K562 (cell line): ENCODE results near the gene KCTD17. TPM values are rescaled to one million over a fixed set of nuclear protein-coding genes. Genes with fewer than 3 reads are reported as not detected.
A peak's percentile ranks its signal among the peaks of the same experiment; 100 is the strongest.

Experiments
- CBX1 ChIP-seq: sonication (generic); IDR thresholded peaks from 2 replicates; pipeline ENCODE4 v1.6.1; 2016; ENCODE audit warnings: antibody characterized with exemption, low read depth, mild to moderate bottlenecking
- CBX5 ChIP-seq: IDR thresholded peaks from 2 replicates; pipeline ENCODE4 v1.6.1; 2014; ENCODE audit warnings: low read depth, borderline replicate concordance
- CBX8 ChIP-seq: fragments of 200-600 bp; sonication (generic); IDR thresholded peaks from 2 replicates; pipeline ENCODE4 v1.6.1; 2012; ENCODE audit warnings: borderline replicate concordance, mixed run types, low read depth, mild to moderate bottlenecking, moderate library complexity, mixed read lengths, low read length, control low read depth, inconsistent platforms; ENCODE audit not compliant: poor library complexity, severe bottlenecking; ENCODE audit errors: extremely low read depth
- CREB1 ChIP-seq, 2 experiments: sonication (generic) in 1 of 2; formaldehyde crosslinking in 1 of 2; IDR thresholded peaks; 2 replicates each; pipeline versions ENCODE4 v1.6.1 to v1.8.0; 2012 to 2022; ENCODE audit warnings: inconsistent platforms in 1 of 2, mild to moderate bottlenecking in 1 of 2, missing genetic modification reagents in 1 of 2, moderate library complexity in 1 of 2
- CSDE1 ChIP-seq, 2 experiments: fragments of 450-650 bp; IDR thresholded peaks; 2 replicates each; pipeline ENCODE4 v1.6.1; 2016; ENCODE audit warnings: mild to moderate bottlenecking in 1 of 2
- ERF ChIP-seq: fragments of 450-650 bp; formaldehyde crosslinking; IDR thresholded peaks from 2 replicates; pipeline ENCODE4 v1.4.0; 2020; ENCODE audit warnings: mild to moderate bottlenecking, mixed read lengths
- ESRRA ChIP-seq: fragments of 450-650 bp; IDR thresholded peaks from 2 replicates; pipeline ENCODE4 v1.6.1; 2014; ENCODE audit warnings: low read depth, mild to moderate bottlenecking, moderate library complexity, borderline replicate concordance
- FOXA3 ChIP-seq, 2 experiments: fragments of 450-650 bp in 1 of 2; sonication (generic) in 1 of 2; formaldehyde crosslinking; IDR thresholded peaks in 1 of 2; conservative IDR thresholded peaks in 1 of 2; 2 replicates each; pipeline versions ENCODE4 v1.4.0 to v1.8.0; 2020 to 2022; ENCODE audit warnings: mild to moderate bottlenecking in 2 of 2, missing genetic modification reagents in 1 of 2
- FOXP1 ChIP-seq: sonication (generic); formaldehyde crosslinking; IDR thresholded peaks from 2 replicates; pipeline ENCODE4 v1.8.0; 2022; ENCODE audit warnings: mild to moderate bottlenecking, missing genetic modification reagents
- GABPB1 ChIP-seq: sonication (generic); formaldehyde crosslinking; IDR thresholded peaks from 2 replicates; pipeline ENCODE4 v1.8.0; 2022; ENCODE audit warnings: mild to moderate bottlenecking, missing genetic modification reagents
- GABPB2 ChIP-seq: fragments of 250-450 bp; sonication (Bioruptor Pico); conservative IDR thresholded peaks from 2 replicates; pipeline ENCODE4 v1.5.1; 2021; ENCODE audit warnings: mild to moderate bottlenecking
- HDGF ChIP-seq: fragments of 450-650 bp; IDR thresholded peaks from 2 replicates; pipeline ENCODE4 v1.6.1; 2016
- HNRNPLL ChIP-seq: fragments of 200-400 bp; formaldehyde crosslinking; IDR thresholded peaks from 2 replicates; pipeline ENCODE4 v1.6.1; 2017; ENCODE audit warnings: low read length, low read depth, mild to moderate bottlenecking; ENCODE audit not compliant: poor library complexity, severe bottlenecking
- LARP7 ChIP-seq: fragments of 450-650 bp; IDR thresholded peaks from 2 replicates; pipeline ENCODE4 v1.6.1; 2016
- MLLT1 ChIP-seq, 2 experiments: fragments of 450-650 bp; IDR thresholded peaks; 2 replicates each; pipeline ENCODE4 v1.6.1; 2016
- MTA3 ChIP-seq: fragments of 450-650 bp; formaldehyde crosslinking; IDR thresholded peaks from 2 replicates; pipeline ENCODE4 v1.6.1; 2017; ENCODE audit warnings: mild to moderate bottlenecking, borderline replicate concordance
- NR0B1 ChIP-seq: fragments of 450-650 bp; IDR thresholded peaks from one replicate; pipeline ENCODE4 v1.6.1; 2018; ENCODE audit warnings: mild to moderate bottlenecking, moderate library complexity; ENCODE audit not compliant: partially characterized antibody
- RBM14 ChIP-seq: fragments of 200-400 bp; formaldehyde crosslinking; IDR thresholded peaks from 2 replicates; pipeline ENCODE4 v1.6.1; 2018; ENCODE audit warnings: low read depth, mild to moderate bottlenecking, low read length, moderate library complexity, borderline replicate concordance; ENCODE audit not compliant: insufficient read depth
- RBM34 ChIP-seq: fragments of 200-400 bp; formaldehyde crosslinking; IDR thresholded peaks from 2 replicates; pipeline ENCODE4 v1.6.1; 2018; ENCODE audit warnings: low read length, borderline replicate concordance; ENCODE audit not compliant: insufficient read depth
- SIN3A ChIP-seq, 2 experiments: fragments of 150-350 bp in 1 of 2; IDR thresholded peaks; 2 replicates each; pipeline ENCODE4 v1.6.1; 2011 to 2016; ENCODE audit warnings: borderline replicate concordance in 2 of 2, low read depth in 2 of 2, low read length in 2 of 2, mild to moderate bottlenecking in 2 of 2, moderate library complexity in 2 of 2; ENCODE audit not compliant: control insufficient read depth in 1 of 2
- ZNF551 ChIP-seq: fragments of 250-450 bp; sonication (Bioruptor Pico); IDR thresholded peaks from 2 replicates; pipeline ENCODE4 v1.5.0; 2021; ENCODE audit warnings: mild to moderate bottlenecking, moderate library complexity
- polyA plus RNA-seq, 8 experiments: library from polyadenylated mRNA; depleted of rRNA in 4 of 8; stranded (reverse) in 5 of 8; unstranded in 3 of 8; fragments of >200 nt; fragmentation: Nextera tagmentation in 2 of 8; fragmentation: Illumina TruSeq in 1 of 8; extraction: Ambion mirVana in 2 of 8; extraction: Trizol in 1 of 8; gene quantifications; 2 replicates each; pipeline versions ENCODE4 v1.2.1 to v1.2.3, GENCODE V29; 2011 to 2014; ENCODE audit warnings: inconsistent platforms in 1 of 8, missing spikeins in 1 of 8
- total RNA-seq, 7 experiments: library from RNA; depleted of rRNA in 6 of 7; stranded (reverse); fragments of >200 nt in 6 of 7; fragmentation: Illumina TruSeq in 2 of 7; extraction: Trizol in 2 of 7; gene quantifications; 2 replicates each; pipeline versions ENCODE4 v1.2.1 to v1.2.3, GENCODE V29; 2011 to 2021; ENCODE audit warnings: low replicate concordance in 1 of 7
- TF ChIP-seq, protein P1 (sequence below): fragments of 200-400 bp; formaldehyde crosslinking; IDR thresholded peaks from 2 replicates; pipeline ENCODE4 v1.6.1; 2017; ENCODE audit warnings: mild to moderate bottlenecking, low read depth, low read length, moderate library complexity
- TF ChIP-seq, protein P2 (sequence below): fragments of 250-450 bp; sonication (Bioruptor Pico); IDR thresholded peaks from 2 replicates; pipeline ENCODE4 v1.8.0; 2021; ENCODE audit warnings: borderline replicate concordance, mild to moderate bottlenecking, moderate library complexity; ENCODE audit not compliant: poor library complexity, severe bottlenecking

Gene KCTD17
- total and polyA plus RNA-seq, 9 of the 15 experiments (the other 6 are each of a cell fraction or from before 2014, with no cell fraction given) = 0.22 to 0.90 (median 0.49) TPM; not detected in 2

DNA sequence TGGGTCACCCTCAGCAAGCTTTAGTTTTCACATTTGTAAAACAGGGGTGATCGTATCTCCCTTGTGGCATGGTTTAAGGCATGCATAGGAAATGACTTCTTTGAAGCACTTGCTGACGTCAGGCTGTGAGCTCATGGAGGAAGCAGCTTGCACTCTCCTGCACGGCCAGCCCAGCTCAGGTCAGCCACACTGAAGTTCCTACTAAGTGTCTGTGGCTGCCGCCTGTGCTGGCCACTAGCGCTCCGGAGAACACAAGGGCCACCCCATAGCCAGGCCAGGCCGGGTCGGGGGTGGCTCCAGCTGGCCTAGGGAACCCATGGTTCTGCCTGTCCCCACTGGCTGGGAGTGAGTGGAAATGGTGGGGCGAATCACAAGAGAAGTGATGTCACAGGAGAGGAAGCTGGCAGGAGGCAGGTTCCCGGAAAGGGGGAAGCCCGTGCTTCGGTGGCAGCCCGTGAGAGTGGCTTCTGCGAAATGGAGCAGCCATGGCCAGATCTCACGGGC, 28.2 kb downstream of the KCTD17 start (continued):
- TF ChIP-seq HNRNPLL (no peak), MLLT1 (IDR thresholded peaks at IDR 0.05) (no peak), MTA3 (peak; percentile 44; the same call in 1 of the 2 replicates), RBM34 (no peak), CBX1 (no peak), SIN3A (IDR thresholded peaks at IDR 0.05; ENCODE audit: borderline replicate concordance in 2 of 2, control insufficient read depth in 1 of 2, low read depth in 2 of 2, low read length in 2 of 2) (no peak), CBX5 (no peak), RBM14 (no peak), GABPB2 (no peak), HDGF (no peak), FOXP1 (CRISPR knock-in tag) (no peak), CBX8 (no peak), CREB1 (IDR thresholded peaks at IDR 0.05) (peak; percentile 35; the same call in 1 of the 2 replicates), CREB1 (CRISPR knock-in tag; IDR thresholded peaks at IDR 0.05) (peak; percentile 67), NR0B1 (no peak), GABPB1 (CRISPR knock-in tag) (peak; percentile 57; the same call in 1 of the 2 replicates), ESRRA (0 out of 2 replicates have a peak, but pooled peaks have one; percentile 31), LARP7 (no peak), ZNF551 (CRISPR knock-in tag) (no peak), ERF (CRISPR knock-in tag) (no peak), CSDE1 (IDR thresholded peaks at IDR 0.05) (no peak), FOXA3 (CRISPR knock-in tag; conservative IDR thresholded peaks at IDR 0.05 in 1 of 2, IDR thresholded peaks at IDR 0.05 in 1 of 2) (no peak)
- TF ChIP-seq, protein P1, sequence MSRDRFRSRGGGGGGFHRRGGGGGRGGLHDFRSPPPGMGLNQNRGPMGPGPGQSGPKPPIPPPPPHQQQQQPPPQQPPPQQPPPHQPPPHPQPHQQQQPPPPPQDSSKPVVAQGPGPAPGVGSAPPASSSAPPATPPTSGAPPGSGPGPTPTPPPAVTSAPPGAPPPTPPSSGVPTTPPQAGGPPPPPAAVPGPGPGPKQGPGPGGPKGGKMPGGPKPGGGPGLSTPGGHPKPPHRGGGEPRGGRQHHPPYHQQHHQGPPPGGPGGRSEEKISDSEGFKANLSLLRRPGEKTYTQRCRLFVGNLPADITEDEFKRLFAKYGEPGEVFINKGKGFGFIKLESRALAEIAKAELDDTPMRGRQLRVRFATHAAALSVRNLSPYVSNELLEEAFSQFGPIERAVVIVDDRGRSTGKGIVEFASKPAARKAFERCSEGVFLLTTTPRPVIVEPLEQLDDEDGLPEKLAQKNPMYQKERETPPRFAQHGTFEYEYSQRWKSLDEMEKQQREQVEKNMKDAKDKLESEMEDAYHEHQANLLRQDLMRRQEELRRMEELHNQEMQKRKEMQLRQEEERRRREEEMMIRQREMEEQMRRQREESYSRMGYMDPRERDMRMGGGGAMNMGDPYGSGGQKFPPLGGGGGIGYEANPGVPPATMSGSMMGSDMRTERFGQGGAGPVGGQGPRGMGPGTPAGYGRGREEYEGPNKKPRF = no peak
- TF ChIP-seq, protein P2, sequence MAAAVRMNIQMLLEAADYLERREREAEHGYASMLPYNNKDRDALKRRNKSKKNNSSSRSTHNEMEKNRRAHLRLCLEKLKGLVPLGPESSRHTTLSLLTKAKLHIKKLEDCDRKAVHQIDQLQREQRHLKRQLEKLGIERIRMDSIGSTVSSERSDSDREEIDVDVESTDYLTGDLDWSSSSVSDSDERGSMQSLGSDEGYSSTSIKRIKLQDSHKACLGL (CRISPR knock-in tag) = no peak
